ENCODE measurements around the gene MYO1A. TPM values are rescaled to one million over a fixed set of nuclear protein-coding genes. Genes with fewer than 3 reads are reported as not detected.

The MYO1A gene
- polyA plus RNA-seq, 3 donors = 0.11 to 0.47 (median 0.20) TPM

DNA sequence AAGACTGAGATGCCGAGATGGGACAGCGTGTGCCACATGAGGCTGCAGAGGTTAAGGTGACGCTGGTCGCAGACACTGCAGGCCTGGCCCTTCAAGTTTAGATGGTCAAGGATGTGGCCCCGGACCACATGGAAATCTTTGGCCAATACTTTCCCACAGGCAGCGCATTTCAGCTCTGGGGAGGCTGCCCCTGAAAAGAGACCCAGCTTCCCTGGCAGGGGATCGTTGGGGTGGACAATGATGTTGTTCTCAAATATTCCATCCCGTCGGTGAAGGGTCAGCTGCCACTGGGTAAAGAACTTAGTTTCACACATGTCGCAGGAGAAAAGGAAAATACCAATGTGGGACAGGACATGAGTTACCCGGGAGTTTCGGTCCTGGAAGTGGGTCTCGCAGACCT lies 46.5 kb downstream of the MYO1A start:
- no peak for DNase-seq (ENCODE audit: extremely low read depth in 1 of 11, low read depth in 9 of 11, low spot score in 4 of 11)

DNA sequence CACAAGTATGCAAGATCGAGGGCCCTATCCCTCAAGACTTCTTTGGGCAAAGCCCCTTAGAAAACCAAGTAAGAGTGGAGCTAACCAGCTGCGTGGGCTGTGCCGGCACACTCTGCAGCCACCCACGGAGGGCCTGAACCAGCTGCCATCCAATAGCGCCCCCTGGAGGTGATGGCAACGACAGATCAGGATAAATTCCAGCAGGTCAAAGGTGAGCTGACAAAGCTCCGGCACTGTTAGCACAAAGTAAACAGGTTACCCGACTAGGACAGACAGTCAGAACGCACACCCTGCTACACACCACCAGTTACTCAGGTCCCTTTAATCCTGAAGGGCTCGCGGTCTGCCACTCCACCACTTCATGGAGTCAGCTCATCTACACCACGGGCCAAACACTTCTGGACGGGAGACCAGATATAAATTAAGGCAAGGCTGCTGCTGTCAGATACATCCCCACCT lies 48.5 kb downstream of the MYO1A start:
- peak in 3 of 11 donors; percentile 40 to 44 (median 43) for DNase-seq (ENCODE audit: extremely low read depth in 1 of 11, low read depth in 9 of 11, low spot score in 4 of 11)

DNA sequence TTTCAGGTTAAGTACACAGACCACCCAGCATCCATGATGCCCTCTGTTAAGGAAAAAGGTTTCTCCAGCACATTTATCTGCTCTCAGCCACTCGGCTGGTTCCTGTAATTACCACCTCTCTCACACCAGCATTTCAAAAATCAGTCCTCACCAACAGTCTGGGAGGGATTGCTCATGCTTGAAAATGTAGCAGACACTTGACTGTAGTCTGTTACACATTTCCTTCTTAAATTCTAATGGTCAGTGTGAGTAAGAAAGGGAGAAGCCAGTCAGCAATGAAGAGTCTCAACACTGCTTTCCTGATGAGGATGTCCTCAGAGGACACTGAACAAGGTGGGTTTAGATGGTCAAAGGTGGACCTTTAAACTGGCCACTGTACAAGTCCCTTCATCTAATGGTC lies 49.5 kb downstream of the MYO1A start:
- DNase-seq (ENCODE audit: extremely low read depth in 1 of 11, low read depth in 9 of 11, low spot score in 4 of 11) = no peak

DNA sequence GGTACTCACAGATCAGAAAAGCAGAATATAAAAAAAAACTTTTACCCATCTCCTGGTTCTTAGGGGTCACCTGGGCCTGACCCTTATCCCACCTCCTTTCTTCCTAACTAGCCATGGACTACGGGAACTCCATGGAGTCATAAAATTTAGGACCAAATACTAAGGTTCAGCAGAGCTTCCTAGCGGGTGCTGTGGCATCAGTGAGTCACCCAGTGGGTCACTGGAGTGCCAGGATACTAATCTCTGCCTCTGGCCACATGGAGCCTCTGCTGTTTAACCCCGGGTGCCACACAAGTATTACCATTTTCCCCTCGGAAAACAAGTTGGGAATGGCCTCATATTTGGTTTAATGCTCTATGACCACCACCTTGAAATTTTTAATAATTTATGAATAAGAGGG lies 50.5 kb downstream of the MYO1A start:
- no peak for DNase-seq (ENCODE audit: extremely low read depth in 1 of 11, low read depth in 9 of 11, low spot score in 4 of 11)

DNA sequence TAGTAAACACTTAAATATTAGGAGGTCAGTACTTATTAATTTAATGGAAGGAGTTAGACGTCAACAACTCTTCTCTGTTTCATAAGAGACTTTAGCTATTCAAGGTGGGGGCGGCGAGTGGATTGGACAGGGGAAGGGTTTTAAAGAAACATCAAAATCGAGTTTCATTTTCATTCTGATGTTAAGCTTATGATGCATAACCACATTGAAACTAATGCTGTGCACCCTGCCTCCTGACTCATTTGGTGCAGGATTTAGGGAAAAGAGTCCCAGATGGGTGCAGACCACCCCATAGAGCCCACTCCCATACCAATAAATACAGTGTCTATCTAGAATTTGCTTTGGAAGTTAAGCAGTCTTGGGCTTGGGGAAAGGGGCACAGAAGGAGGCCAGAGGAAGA lies 50.9 kb downstream of the MYO1A start:
- no peak for DNase-seq (ENCODE audit: extremely low read depth in 1 of 11, low read depth in 9 of 11, low spot score in 4 of 11)

DNA sequence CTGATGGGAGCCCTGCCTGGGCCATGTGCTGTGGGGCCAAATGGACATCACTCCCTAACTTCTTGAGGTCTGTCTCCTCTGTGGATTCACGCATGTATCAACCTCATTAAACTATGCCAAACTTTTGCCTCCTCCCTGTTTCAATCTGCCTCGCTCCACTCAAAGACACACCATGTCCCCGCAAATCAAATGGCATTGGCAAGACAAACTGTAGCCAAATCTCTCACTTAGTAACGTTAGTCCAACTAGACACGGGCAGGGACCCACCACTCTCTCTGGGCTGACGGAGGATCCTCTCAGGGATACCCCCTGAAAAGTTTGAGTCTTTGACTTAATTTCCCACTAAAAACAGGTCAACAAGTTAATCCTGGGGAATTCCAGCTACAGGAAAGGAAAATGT lies 51.6 kb downstream of the MYO1A start:
- no peak for DNase-seq (ENCODE audit: extremely low read depth in 1 of 11, low read depth in 9 of 11, low spot score in 4 of 11)

DNA sequence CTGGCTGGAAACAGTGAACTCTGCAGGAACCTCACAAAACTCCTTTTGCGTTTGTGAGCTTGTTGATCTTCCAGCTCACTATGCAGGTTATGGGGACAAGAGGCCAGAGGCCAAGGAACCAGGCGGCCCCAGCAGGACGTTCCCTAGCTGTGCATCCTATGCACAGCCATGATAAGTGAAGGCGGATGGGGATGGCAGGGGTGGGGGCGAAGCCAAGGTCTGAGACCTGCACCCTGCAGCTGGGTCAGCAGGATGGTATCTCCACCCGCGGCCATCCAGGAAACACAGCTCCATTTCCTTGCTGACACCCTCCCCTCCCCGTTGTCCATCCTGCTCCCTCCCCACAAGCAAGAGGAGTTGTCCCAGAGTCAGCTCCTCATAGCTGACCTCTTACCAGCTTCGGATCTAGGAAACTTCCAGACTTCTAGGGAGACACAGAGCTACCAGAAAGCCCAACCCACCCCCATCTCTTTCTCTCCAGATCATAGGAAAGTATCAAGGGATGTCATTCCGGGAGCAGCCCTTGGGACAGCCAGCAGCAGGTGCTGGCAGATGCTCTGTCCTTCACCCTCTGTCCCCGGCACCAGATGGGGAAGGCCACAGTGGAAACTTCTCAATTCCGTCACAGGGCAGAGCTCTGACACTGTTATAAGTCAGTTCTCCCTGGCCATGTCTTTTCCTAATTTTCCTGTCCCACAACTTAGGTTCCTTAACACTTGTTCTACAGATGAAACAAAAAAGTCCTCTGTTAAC lies 53.0 kb downstream of the MYO1A start:
- DNase-seq (ENCODE audit: extremely low read depth in 1 of 11, low read depth in 9 of 11, low spot score in 4 of 11) = no peak

DNA sequence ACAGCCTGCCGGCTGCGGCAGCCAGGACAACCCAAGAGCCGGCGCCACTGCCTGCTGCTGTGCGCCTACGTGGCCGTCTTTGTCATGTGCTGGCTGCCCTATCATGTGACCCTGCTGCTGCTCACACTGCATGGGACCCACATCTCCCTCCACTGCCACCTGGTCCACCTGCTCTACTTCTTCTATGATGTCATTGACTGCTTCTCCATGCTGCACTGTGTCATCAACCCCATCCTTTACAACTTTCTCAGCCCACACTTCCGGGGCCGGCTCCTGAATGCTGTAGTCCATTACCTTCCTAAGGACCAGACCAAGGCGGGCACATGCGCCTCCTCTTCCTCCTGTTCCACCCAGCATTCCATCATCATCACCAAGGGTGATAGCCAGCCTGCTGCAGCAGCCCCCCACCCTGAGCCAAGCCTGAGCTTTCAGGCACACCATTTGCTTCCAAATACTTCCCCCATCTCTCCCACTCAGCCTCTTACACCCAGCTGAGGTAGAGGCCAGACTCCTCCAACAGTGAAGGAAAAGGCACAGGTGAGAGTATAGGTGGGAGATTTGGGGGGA lies 53.9 kb downstream of the MYO1A start:
- DNase-seq (ENCODE audit: extremely low read depth in 1 of 11, low read depth in 9 of 11, low spot score in 4 of 11) = no peak

DNA sequence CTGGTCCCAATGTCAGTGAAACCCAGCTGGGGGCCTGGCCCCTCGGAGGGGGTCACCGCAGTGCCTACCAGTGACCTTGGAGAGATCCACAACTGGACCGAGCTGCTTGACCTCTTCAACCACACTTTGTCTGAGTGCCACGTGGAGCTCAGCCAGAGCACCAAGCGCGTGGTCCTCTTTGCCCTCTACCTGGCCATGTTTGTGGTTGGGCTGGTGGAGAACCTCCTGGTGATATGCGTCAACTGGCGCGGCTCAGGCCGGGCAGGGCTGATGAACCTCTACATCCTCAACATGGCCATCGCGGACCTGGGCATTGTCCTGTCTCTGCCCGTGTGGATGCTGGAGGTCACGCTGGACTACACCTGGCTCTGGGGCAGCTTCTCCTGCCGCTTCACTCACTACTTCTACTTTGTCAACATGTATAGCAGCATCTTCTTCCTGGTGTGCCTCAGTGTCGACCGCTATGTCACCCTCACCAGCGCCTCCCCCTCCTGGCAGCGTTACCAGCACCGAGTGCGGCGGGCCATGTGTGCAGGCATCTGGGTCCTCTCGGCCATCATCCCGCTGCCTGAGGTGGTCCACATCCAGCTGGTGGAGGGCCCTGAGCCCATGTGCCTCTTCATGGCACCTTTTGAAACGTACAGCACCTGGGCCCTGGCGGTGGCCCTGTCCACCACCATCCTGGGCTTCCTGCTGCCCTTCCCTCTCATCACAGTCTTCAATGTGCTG lies 54.6 kb downstream of the MYO1A start:
- no peak for DNase-seq (ENCODE audit: extremely low read depth in 1 of 11, low read depth in 9 of 11, low spot score in 4 of 11)

DNA sequence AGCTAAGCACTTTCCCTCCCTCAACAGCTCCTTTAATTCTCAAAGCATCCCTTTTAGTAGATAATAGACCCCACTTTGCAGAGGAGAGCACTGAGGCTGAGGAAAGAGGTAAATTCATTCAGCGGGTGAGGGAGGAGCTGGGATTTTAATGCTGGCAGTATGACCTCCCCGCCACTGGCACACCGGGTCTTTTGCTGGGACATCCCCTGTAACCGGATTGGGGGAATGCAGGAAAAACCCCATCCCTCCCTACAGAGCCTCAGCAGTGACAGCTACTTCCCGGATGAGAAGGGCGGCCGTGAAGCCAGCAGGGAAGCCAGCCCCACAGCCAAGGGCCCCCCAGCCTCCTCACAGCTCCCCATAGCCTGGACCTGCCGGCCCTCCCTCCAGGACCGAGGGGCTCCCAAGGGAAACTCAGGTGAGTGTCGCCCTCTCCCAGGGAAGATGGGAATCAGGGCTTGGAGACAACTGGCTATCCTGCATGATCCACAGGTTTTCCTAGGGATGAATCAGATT lies 55.6 kb downstream of the MYO1A start:
- no peak for DNase-seq (ENCODE audit: extremely low read depth in 1 of 11, low read depth in 9 of 11, low spot score in 4 of 11)

DNA sequence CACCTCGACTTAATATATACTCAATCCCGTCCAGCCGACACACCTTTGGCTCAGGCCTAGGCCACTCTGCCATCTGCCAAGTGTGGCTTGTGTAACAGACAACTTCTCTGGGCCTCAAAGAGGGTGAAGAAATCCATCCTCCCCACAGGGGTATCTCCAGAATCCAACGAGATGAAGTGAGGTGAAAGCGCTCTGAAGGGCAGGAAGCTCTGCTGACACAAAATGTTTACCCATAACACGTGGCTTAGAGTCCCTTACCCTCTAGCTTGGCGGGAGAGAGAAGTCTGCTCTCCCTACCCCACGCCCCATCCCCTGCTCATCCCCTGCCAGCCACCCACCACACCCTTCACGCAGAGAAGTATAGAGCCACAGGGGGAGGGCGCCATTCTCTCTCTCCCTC lies 56.6 kb downstream of the MYO1A start:
- DNase-seq (ENCODE audit: extremely low read depth in 1 of 11, low read depth in 9 of 11, low spot score in 4 of 11) = no peak

DNA sequence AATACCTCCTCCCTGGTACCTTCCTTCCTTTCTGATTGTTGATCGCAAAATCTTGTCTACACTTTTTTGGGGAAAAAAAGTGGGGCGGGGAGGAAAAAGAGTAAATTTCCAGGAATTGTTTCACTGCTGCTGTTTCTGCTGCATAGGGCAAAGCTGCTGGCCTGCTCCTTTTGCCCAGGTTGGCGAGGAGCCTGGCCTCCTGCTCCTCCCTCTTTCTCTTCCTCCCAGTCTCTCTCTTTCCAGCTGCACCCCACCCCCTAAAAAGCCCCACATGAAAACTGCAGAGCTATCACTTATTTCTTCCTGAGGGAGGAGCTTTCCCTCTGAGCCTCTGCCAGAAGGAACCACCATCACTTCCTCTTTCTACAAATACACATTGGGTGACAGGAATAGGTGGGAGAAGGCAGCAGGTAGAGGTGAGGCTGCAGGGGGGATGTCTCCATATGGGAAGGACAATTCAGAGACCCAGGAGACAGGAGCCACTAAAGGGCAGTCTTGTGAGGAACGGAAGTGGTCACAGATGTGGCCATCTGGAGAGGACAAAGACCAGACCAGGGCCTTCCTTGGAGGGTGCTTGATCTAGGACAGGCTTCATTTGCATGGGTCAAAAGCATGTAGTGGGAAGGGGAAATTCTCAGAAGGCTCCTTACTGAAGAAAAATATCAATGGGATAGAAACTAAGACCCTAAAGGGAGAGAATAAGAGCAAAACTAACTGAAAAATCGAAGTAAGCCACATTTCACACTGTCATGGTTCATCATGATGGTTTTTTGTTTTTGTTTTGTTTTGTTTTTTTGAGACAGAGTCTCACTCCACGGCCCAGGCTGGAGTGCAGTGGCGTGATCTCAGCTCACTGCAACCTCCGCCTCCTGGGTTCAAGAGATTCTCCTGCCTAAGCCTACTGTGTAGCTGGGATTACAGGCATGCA lies 58.3 kb downstream of the MYO1A start:
- DNase-seq (ENCODE audit: extremely low read depth in 1 of 11, low read depth in 9 of 11, low spot score in 4 of 11) = no peak

DNA sequence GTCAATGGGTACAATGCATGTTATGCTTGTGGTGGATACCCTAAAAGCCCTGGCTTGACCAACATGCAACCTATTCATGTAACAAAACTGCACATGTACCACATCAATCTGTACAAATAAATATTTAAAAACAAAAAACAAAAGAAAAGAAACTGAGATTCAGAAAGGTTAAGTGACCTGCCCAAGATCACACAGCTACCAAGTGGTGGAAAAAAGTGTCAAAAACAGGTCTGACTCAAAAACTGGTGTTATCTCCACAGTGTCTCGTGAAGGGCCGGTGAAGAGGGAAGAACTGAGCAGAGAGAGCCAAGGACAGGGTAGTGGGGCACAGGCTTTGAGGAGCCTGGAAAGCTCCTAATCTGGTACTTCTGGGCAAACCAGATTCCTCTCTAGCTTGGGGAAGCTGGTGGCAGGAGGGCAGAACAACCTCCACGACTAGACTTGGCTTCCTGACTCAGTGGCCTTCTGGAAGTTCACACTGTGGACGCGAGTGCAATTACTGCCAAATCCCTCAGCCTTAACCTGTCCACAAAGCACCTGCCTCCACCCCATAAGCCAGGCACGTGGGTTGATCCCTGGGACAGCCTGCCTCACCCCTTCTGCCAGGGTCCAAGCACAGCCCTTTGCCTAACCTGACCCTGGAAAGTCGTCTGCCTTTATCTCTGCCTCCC lies 59.1 kb downstream of the MYO1A start:
- DNase-seq (ENCODE audit: extremely low read depth in 1 of 11, low read depth in 9 of 11, low spot score in 4 of 11) = no peak

DNA sequence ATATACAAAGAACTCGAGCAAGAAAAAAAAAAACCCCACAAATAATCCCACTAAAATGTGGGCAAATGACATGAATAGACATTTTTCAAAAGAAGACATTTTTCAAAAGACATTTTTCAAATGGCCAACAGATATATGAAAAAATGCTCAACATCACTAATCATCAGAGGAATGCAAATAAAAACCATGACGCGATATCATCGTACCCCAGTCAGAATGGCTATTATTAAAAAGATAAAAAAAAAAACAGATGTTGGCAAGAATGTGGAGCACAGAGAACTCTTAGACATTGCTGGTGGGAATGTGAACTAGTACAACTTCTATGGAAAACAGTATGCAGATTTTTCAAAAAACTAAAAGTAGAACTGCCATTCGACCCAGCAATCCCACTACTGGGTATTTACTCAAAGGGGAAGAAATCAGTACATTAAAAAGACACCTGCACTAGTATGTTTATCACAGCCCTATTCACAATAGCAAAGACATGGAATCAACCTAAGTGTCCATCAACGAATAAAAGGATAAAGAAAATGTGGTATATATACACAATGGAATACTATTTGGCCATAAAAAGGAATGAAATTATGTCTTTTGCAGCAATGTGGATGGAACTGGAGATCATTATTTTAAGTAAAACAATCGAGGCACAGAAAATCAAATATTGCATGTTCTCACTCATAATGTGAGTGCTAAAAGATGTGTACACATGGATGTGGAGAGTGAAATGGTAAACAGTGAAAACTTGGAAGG lies 59.9 kb downstream of the MYO1A start:
- no peak for DNase-seq (ENCODE audit: extremely low read depth in 1 of 11, low read depth in 9 of 11, low spot score in 4 of 11)

DNA sequence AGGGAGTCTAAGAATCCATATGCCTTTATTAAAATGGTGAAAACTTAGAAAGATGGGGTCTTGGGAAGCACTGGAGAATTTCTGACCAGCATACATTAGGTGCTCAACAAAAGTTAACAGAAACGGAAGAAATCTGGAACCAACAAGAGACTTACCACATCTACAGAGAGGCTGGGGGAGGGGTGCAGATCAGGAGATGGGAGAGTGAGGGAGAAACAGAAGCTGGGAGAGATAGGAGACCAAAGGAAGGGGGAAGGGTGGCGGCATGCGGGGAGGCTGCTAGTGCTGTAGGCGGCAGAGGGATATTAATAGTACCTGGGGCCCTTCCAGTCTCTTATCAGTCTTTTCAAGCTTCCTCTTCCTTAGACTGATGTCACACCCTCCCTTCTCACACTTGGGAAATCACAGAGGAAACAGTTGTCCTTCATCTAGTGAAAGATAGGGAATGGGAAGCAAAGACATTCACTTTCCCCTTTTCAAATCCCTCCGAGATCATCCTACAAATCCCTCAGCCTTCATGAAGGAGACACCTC lies 61.7 kb downstream of the MYO1A start:
- no peak for DNase-seq (ENCODE audit: extremely low read depth in 1 of 11, low read depth in 9 of 11, low spot score in 4 of 11)

DNA sequence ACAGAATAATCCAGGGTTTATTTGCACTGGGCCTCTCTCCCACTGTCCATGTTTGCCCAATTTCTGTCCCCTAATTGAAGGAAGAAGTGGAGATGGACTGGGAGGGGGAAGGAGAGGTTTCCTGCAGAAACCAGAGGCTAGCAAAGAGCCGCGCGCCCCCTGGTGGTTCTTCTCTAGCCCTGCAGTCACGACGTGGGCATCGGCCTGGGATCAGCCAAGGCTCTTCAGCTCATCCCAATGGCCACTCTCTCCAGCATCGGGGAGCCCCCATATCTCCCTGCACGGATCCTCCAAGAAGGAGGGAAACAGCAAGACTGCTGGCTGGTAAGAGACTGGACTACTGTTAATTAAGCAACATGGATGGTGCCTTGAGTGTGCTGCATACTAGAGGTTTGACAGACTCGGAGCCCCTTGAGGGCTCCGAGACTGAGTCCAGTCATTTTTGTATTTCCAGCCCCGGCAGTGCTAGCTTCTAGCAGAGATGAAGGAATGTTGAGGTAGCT lies 62.3 kb downstream of the MYO1A start:
- peak in 7 of 11 donors; percentile 47 to 75 (median 65) for DNase-seq (ENCODE audit: extremely low read depth in 1 of 11, low read depth in 9 of 11, low spot score in 4 of 11)

DNA sequence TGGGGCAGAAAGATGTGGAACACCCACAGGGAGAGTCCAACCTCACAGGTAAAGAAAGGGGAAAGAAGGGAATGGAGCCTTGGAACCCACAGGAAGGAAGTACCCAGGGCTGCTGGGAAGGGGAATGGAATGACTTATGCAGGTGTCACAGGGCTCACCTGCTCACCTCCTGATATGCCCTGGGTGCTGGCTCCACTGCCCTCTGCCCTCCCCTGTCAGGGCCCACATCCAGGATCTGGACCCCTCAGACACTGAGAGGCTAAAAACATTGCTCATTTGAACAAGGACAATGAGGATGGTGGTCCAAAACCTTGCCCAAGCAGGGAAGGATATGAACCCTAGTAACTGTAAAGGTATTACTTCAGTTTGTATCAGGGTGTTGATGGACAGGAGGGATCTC lies 62.9 kb downstream of the MYO1A start:
- no peak for DNase-seq (ENCODE audit: extremely low read depth in 1 of 11, low read depth in 9 of 11, low spot score in 4 of 11)
